ENCODE data around the gene CCDC154. TPM values are rescaled to one million over a fixed set of nuclear protein-coding genes. Genes with fewer than 3 reads are reported as not detected.
A peak's percentile ranks its signal among the peaks of the same experiment; 100 is the strongest.

Gene CCDC154
- total RNA-seq, 1 donor from 2014 or later: not detected

GRCh38 chr16:1416521-1416941 is 27.8 kb downstream of the CCDC154 start:
- DNase-seq (ENCODE audit: low spot score): no peak
- Histone ChIP-seq H3K27me3 (no peaks in the 10 kb centered on the region), H3K4me1 (peaks cover 5% of the 10 kb centered on the region), H3K4me3 (no peak overlapping the region), H3K9ac (no peak overlapping the region), H3K4me2 (no peak overlapping the region), H4K20me1 (ENCODE audit: low read depth) (peaks cover 17% of the 10 kb centered on the region), H2AFZ (replicated peaks) (no peak overlapping the region), H3K36me3 (no peaks in the 10 kb centered on the region), H3K79me2 (ENCODE audit: low read depth) (peaks cover 36% of the 10 kb centered on the region), H3F3A (ENCODE audit: low read depth) (peaks cover 23% of the 10 kb centered on the region), H3K9me3 (ENCODE audit: low read depth) (no peaks in the 10 kb centered on the region), H3K27ac (no peak overlapping the region)
- H3K4me3 Mint-ChIP-seq: peak overlapping the region; percentile 67
- peaks cover 12% of the 10 kb centered on the region for H3K27me3 Mint-ChIP-seq (ENCODE audit: insufficient read depth, low read depth)
- H3K4me1 Mint-ChIP-seq: peaks cover 8% of the 10 kb centered on the region
- TF ChIP-seq EZH2 (IDR thresholded peaks at IDR 0.05) (no peak), EZH2phosphoT487 (IDR thresholded peaks at IDR 0.05) (no peak)
- TF ChIP-seq, protein P1, sequence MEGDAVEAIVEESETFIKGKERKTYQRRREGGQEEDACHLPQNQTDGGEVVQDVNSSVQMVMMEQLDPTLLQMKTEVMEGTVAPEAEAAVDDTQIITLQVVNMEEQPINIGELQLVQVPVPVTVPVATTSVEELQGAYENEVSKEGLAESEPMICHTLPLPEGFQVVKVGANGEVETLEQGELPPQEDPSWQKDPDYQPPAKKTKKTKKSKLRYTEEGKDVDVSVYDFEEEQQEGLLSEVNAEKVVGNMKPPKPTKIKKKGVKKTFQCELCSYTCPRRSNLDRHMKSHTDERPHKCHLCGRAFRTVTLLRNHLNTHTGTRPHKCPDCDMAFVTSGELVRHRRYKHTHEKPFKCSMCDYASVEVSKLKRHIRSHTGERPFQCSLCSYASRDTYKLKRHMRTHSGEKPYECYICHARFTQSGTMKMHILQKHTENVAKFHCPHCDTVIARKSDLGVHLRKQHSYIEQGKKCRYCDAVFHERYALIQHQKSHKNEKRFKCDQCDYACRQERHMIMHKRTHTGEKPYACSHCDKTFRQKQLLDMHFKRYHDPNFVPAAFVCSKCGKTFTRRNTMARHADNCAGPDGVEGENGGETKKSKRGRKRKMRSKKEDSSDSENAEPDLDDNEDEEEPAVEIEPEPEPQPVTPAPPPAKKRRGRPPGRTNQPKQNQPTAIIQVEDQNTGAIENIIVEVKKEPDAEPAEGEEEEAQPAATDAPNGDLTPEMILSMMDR (IDR thresholded peaks at IDR 0.05): no peak
- no peaks in the 10 kb centered on the region for H3K9me3 Mint-ChIP-seq
- H3K27ac Mint-ChIP-seq: no peak overlapping the region
- H3K36me3 Mint-ChIP-seq: no peaks in the 10 kb centered on the region

- Mint-ChIP-seq H3K36me3 (no peaks in the 10 kb centered on the region), H3K27me3 (ENCODE audit: insufficient read depth, low read depth) (peaks cover 11% of the 10 kb centered on the region), H3K27ac (no peak within 1 kb of the TSS), H3K4me3 (peak within 1 kb of the TSS; percentile 91), H3K9me3 (no peaks in the 10 kb centered on the region), H3K4me1 (peaks cover 8% of the 10 kb centered on the region)
- no peak for TF ChIP-seq EZH2phosphoT487 (IDR thresholded peaks at IDR 0.05)
- TF ChIP-seq, protein P1 (IDR thresholded peaks at IDR 0.05): no peak
- no peak for TF ChIP-seq EZH2 (IDR thresholded peaks at IDR 0.05)
- Histone ChIP-seq H2AFZ (replicated peaks) (peak within 1 kb of the TSS; percentile 29), H3K27me3 (no peaks in the 10 kb centered on the region), H3F3A (ENCODE audit: low read depth) (peaks cover 23% of the 10 kb centered on the region), H3K9me3 (ENCODE audit: low read depth) (no peaks in the 10 kb centered on the region), H3K36me3 (no peaks in the 10 kb centered on the region), H4K20me1 (ENCODE audit: low read depth) (peaks cover 14% of the 10 kb centered on the region), H3K79me2 (ENCODE audit: low read depth) (peaks cover 32% of the 10 kb centered on the region), H3K4me2 (peak within 1 kb of the TSS; percentile 85), H3K9ac (peak within 1 kb of the TSS; percentile 55), H3K4me3 (peak within 1 kb of the TSS; percentile 97), H3K4me1 (peaks cover 4% of the 10 kb centered on the region), H3K27ac (no peak within 1 kb of the TSS)
- DNase-seq (ENCODE audit: low spot score): peak; percentile 91
Observed at GRCh38 chr16:1414532-1415260, 29.7 kb downstream of the CCDC154 start, which contains the start of gene UNKL. Gene UNKL, minus strand, starts transcription at chr16:1414704. Its CDS starts 13 bp downstream, at chr16:1414691.

- Histone ChIP-seq H3K9me3 (ENCODE audit: low read depth) (no peaks in the 10 kb centered on the region), H4K20me1 (ENCODE audit: low read depth) (peaks cover 19% of the 10 kb centered on the region), H3K27ac (no peak overlapping the region), H3K4me1 (no peaks in the 10 kb centered on the region), H3K79me2 (ENCODE audit: low read depth) (peaks cover 32% of the 10 kb centered on the region), H3K27me3 (no peaks in the 10 kb centered on the region), H3K4me2 (peak overlapping the region; percentile 85), H2AFZ (replicated peaks) (peak overlapping the region; percentile 29), H3K9ac (peak overlapping the region; percentile 55), H3K4me3 (peak overlapping the region; percentile 97), H3K36me3 (no peaks in the 10 kb centered on the region), H3F3A (ENCODE audit: low read depth) (peaks cover 30% of the 10 kb centered on the region)
- no peaks in the 10 kb centered on the region for H3K36me3 Mint-ChIP-seq
- peak; percentile 80 for DNase-seq (ENCODE audit: low spot score)
- TF ChIP-seq EZH2phosphoT487 (IDR thresholded peaks at IDR 0.05): no peak
- TF ChIP-seq EZH2 (IDR thresholded peaks at IDR 0.05): peak; percentile 28
- TF ChIP-seq, protein P1 (IDR thresholded peaks at IDR 0.05): peak; percentile 73
- no peak overlapping the region for H3K27ac Mint-ChIP-seq
- H3K9me3 Mint-ChIP-seq: no peaks in the 10 kb centered on the region
- H3K4me1 Mint-ChIP-seq: peaks cover 13% of the 10 kb centered on the region
- H3K4me3 Mint-ChIP-seq: peak overlapping the region; percentile 88
- H3K27me3 Mint-ChIP-seq (ENCODE audit: insufficient read depth, low read depth): peaks cover 11% of the 10 kb centered on the region
Observed at GRCh38 chr16:1413684-1414531, 30.4 kb downstream of the CCDC154 start.
